ENCODE measurements around the gene KBTBD8.

The KBTBD8 gene

GRCh38 chr3:66997560-66998112, 471 bp upstream of the KBTBD8 start:
- DNase-seq (ENCODE audit: low read depth in 2 of 2): no peak

DNA sequence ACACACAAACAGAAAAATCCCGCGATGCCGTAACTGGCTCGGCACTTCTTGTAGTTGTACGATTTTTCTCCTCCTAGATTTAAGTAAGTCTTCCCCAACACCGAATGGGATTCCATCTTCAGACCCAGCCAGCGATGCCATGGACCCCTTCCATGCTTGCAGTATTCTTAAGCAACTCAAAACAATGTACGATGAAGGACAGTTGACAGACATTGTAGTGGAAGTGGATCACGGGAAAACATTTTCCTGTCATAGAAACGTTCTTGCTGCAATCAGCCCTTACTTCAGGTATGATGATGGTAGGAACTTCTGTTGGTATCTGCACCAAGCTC, 763 bp downstream of the KBTBD8 start:
- no peak for DNase-seq (ENCODE audit: low read depth in 2 of 2)

GRCh38 chr3:67000009-67000408, 1.9 kb downstream of the KBTBD8 start:
- DNase-seq (ENCODE audit: low read depth in 2 of 2): no peak

- DNase-seq (ENCODE audit: low read depth in 2 of 2): no peak
Measured at GRCh38 chr3:67001086-67001861, 3.2 kb downstream of the KBTBD8 start.

- no peak for DNase-seq (ENCODE audit: low read depth in 2 of 2)
Measured at GRCh38 chr3:67005974-67006373, 7.9 kb downstream of the KBTBD8 start.

- no peak for DNase-seq (ENCODE audit: low read depth in 2 of 2)
Measured at GRCh38 chr3:67006460-67006859, 8.4 kb downstream of the KBTBD8 start.

GRCh38 chr3:67008388-67008787, 10.3 kb downstream of the KBTBD8 start:
- no peak for DNase-seq (ENCODE audit: low read depth in 2 of 2)

GRCh38 chr3:67009716-67010115, 11.6 kb downstream of the KBTBD8 start:
- no peak for DNase-seq (ENCODE audit: low read depth in 2 of 2)

- DNase-seq (ENCODE audit: low read depth in 2 of 2): no peak
Measured at GRCh38 chr3:67011414-67012131, 13.5 kb downstream of the KBTBD8 start.

DNA sequence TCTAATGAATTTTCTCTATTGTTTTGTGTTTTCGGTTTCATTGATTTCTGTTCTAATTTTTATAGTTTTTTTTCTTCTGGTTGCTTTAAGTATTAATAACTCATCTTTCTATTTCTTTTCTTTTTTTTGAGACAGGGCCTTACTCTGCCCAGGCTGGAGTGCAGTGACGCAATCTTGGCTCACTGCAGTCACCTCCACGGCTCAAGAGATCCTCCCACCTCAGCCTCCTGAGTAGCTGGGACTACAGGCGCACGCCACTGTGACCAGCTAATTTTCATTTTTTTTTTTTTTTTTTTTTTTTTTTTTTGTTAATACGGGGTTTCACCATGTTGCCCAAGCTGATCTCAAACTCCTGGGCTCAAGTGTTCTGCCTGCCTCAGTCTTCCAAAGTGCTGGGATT, 14.5 kb downstream of the KBTBD8 start:
- DNase-seq (ENCODE audit: low read depth in 2 of 2): no peak

- DNase-seq (ENCODE audit: low read depth in 2 of 2): no peak
Measured at GRCh38 chr3:67015702-67016484, 17.8 kb downstream of the KBTBD8 start.

DNA sequence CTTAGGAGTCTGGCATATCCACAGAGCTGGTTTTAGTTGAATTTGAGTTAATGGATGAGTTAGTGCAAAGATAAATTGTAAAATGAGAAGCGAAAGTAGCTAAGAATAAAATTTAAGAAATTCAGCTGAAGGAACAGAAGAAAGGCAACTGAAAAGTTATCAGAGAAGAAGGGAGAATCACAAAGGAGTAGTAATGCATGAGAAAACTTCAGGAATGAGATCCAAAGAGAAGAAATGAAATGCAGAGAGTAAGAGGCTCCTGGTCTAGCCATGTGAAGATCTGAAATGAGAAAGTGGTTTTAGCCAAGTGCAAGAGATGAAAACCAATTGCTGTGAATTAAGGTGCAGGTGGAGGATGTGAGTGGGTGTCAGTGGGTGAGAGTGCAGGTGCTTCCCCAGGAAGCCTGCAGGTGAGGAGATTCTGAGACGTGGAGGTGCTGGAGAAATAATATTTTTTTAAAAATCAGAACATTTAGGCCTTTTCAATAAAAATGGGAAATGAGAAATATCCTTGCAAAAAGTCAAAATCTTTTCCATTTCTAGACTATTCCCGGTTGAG, 18.5 kb downstream of the KBTBD8 start:
- no peak for DNase-seq (ENCODE audit: low read depth in 2 of 2)

DNA sequence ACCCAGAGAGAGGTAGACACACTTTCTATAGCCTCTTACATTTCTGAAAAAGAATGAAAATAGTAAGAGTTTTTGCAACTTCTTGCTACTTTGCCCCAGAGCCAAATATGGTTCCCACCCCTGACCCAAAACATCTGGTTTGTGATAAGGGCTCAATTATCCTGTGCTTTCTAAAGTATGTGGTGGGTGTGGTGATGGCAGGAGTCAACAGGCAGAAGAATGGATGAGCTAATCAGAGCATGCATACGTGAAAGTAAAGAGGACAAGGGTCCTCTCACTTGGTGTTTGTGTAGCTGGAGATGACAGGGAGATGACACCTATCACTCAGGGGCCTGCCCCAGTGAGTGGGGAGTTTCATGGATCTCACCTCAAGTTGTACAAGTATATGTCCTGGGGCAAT, 19.1 kb downstream of the KBTBD8 start:
- DNase-seq (ENCODE audit: low read depth in 2 of 2): no peak

DNA sequence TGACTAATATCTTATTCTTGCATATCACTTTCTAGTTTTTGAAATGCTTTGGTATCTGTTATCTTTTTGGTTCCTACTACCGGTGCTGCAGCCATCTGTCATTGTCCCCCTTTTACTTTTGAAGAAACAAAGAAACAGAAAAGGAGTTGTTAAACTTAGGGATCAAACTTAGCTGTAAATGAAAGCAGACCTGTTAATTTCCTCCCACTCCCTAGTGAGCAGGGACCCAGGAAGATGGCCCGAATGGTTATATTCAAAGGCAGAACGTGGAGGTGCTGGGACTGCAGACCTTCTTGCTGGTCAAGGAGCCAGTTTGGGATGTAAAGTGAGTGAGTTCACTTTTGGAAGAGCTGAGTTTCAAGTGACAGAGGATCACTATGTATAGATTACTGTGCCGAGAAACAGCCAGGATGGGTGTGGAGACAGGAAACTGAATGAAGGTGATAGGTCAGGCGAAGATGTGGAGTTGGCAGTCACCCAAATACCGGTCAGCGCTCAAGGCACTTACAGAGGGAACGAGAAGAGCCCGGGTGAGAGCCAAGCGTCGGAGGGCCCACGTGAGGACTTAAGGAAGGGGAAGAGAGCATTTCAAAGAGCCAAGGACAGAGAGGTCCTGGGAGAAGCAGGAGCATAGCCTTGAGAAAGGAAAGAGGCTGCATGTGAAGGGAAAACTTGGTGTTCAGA, 20.1 kb downstream of the KBTBD8 start:
- DNase-seq (ENCODE audit: low read depth in 2 of 2): no peak

DNA sequence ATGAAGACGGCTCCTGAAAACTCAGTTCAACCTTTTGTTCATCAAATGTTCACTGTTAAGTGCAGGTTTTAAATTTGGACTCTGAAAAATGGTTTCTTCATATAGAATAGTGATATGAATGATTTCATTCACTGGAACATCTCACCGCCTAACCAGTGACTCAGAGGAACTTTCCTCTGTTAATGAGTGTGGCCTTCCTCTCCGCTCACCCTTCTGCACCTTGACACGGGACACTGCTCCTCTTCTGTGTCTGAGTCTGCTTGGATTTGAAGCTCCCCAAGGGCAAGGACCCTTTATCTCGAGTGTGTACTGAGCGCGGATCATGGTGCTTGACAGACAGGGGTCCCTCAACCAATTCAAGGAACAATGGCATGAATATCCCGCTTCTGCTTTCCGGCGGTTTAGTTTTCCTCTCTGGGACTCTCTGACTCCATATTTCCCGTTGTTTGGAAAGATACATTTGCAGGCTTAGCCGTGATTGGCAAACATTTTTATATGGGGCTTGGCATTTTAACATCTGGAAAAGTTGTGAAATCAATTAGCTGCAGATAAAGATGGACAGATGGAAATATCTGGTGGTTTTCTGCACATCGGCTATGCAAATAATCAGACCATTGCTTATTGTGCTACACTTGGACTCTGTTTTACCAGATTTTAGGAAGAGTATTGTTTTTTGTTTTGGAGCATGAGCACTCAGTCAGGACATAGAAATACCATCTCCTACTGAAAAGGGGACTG, 20.9 kb downstream of the KBTBD8 start:
- no peak for DNase-seq (ENCODE audit: low read depth in 2 of 2)

- no peak for DNase-seq (ENCODE audit: low read depth in 2 of 2)
Measured at GRCh38 chr3:67028001-67028784, 30.1 kb downstream of the KBTBD8 start.

DNA sequence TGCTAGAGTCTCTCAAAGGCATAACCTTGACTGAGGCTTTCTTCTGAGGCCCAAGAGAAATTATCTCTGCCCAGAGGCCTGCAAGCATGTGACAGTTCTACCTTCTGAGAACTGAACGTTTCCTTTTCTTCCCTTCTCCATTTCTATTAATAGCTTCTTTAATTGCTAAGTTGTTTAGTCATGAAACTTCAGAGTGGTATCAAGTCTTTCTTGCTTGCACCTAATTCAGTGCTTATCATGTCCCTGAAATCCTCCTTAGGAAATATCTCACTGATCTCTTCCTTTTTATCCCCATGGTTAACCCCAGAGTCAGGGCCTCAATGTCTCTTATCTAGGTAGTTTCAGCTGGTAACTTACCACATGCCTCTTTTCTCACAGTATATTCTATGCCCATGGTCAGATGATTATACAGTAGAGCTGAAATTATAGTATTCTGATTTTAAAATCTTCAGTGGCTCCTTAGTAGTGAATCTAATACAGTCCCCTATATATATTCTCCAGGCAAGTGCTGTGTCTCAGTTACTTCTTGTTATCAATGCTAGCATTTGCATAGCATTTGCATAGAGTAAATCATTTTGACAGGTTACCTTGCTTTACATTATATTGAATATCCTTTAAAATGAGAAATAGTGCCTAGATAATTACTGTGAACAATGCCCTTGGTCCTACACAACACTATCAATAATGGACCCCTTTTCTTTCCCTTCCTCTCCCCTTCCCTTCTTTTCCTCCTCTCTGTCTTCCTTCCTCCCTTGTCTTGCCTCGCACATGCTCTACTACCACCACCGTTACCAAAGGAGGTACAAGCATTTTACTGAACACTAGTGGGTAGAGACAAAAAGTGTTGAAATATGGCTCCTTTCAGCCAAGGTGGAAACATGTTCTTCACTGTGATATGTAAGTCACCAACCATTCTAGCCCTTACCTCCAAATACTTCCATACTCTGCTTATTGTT, 33.0 kb downstream of the KBTBD8 start:
- DNase-seq (ENCODE audit: low read depth in 2 of 2): no peak

GRCh38 chr3:67031986-67032385, 33.9 kb downstream of the KBTBD8 start:
- no peak for DNase-seq (ENCODE audit: low read depth in 2 of 2)

- no peak for DNase-seq (ENCODE audit: low read depth in 2 of 2)
Measured at GRCh38 chr3:67033079-67033478, 35.0 kb downstream of the KBTBD8 start.
